ENCODE data around the gene DENND2C.

GRCh38 chr1:114581335-114582287 is 88.2 kb downstream of the DENND2C start, which contains the start of gene BCAS2:
- TF ChIP-seq CTCF (IDR thresholded peaks at IDR 0.05; ENCODE audit: low read length) (no peak), EZH2 (IDR thresholded peaks at IDR 0.05; ENCODE audit: borderline replicate concordance, low read length) (no peak)

Data from OCI-LY1 (cell line).